Mesenteric fat pad (tissue), 1 donor: Measurements from ENCODE around the gene KRT40. TPM values are rescaled to one million over a fixed set of nuclear protein-coding genes. Genes with fewer than 3 reads are reported as not detected.

ENCODE experiments used
- DNase-seq: peaks from one replicate; pipeline ENCODE4 v3.0.0-alpha.2; 2020; ENCODE audit warnings: low spot score
- total RNA-seq: library from RNA; stranded (reverse); fragmentation: NEBNext Ultra II Directional; extraction: Animal tissue kit (Norgen Biotek cat#: 25700); gene quantifications from one replicate; pipeline ENCODE4 v1.2.1, GENCODE V29; 2021
- donor health status: DM: yes; HTN: yes; CAD: no.

KRT40 gene
- total RNA-seq, 1 donor from 2014 or later, result not detected

DNA sequence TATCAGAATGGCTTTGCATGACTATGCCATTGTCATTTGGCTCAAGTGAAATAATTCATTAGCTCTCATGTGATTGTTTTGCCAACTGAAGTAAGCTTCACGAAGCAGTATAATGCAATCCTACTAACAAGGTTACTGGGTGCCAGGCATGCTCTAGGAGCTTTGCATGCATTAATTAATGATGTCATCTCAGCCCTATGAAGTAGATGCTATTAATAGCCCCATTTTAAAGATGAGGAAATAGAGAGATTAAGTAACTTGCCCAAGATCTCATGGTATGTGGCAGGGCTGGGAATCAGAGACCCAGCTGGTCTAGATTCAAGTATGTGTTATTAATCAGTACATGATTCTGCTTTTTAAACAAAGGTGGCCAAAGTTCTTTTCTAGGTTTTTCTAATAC lies 31.5 kb downstream of the KRT40 start:
- no peak for DNase-seq

- DNase-seq, result no peak
Measured at GRCh38 chr17:40952154-40952553, 32.0 kb downstream of the KRT40 start.

DNA sequence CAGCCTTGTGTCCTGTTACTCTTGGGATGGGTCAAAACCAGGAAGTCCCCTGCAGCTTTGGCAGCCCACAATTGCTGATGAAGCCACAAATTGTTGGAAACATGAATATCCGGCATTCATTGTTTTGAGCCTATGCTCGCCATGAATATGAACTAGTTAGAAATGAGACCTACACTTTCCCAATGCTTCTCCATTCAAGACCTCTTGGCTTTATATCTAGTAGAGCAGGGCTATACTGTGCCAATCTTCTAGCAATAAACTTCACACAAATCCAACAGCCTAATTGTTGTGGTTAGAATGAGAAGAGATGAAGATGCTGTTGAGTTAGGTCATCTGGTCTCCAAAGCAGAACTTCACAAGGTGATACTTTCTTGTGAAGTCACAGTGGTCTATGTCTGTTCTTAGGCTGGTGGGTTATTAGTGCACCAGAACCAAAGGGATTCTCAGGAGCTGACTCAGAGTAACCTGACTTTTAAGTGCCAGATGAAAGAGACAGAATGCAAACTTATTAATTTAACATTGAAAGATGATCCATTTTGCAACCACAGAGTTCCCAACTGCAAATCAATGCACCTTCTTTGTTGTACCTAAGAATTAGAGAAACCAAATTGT lies 33.0 kb downstream of the KRT40 start:
- no peak for DNase-seq

DNA sequence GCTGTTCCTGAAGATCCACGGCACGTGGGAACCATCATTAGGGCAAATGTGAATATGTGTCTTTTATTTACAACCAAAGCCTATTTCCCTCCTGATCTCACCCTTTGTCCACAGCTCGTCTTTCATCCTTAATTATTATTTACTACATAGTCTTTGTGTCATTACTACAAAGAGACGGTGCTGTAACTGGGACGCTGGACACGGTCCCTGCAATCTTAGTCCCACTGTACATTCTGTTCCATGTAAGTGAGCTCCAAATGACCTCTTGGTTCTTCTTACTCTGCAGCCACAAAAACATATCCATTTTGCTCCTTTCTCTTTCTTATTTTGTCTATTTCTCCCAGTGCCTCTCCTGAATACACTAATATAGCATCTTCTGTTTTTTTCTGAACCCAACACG lies 34.0 kb downstream of the KRT40 start:
- no peak for DNase-seq

DNA sequence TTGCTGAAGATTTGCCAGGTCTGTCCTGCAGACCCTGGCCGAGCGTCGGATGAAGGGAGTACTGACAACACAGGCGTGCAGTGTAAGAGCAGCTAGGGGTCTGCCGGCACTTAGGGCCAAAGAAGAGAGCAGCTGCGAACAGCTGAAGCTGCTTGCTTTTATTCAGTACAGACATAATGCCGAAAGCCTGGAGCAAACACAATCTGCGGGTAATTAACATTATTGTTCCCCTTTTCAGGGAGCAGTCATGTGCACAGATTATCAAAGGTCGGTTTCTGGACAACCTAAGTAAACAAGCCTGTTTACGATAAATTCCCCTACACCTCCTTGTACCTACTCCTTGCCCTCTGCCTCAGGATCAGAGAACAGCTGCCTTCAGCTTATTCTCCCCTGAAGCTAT lies 34.7 kb downstream of the KRT40 start:
- no peak for DNase-seq

DNA sequence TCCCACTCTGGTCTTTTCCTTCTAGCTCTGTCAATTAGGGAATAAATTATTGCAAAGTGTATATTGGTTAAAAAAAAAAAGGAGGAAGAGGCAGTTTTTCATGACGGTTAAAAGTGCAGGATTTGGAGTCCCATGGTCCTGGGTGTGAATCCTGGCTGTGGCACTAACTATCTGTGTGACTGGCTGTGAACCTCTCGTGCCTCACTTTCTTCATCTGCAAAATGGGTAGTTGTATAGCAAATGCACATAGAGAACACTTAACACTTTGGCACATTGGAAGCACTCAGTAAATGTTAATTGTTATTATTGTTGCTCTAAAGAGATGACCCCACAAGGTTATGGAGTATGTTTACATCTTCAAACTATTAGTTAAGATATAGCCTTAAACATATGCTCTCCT lies 36.2 kb downstream of the KRT40 start:
- no peak for DNase-seq

- DNase-seq, result no peak
Measured at GRCh38 chr17:40945414-40945813, 38.7 kb downstream of the KRT40 start.

GRCh38 chr17:40944531-40944930 lies 39.6 kb downstream of the KRT40 start:
- no peak for DNase-seq

DNA sequence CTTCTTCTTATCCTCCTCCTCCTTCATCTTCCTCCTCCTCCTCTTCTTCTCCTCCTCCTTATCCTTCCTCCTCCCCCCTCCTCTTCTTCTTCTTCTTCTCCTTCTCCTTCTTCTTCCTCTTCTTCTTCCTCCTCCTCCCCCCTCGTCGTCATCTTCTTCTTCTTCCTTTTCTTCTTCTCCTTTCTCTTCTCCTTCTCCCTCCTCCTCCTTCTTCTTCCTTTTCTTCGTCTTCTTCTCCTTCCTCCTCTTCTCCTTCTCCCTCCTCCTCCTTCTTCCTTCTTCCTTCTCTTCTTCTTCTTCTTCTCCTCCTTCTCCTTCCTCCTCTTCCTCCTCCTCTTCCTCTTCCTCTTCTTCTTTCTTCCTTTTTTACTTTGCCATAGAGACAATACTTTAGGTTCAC lies 41.6 kb downstream of the KRT40 start:
- no peak for DNase-seq

DNA sequence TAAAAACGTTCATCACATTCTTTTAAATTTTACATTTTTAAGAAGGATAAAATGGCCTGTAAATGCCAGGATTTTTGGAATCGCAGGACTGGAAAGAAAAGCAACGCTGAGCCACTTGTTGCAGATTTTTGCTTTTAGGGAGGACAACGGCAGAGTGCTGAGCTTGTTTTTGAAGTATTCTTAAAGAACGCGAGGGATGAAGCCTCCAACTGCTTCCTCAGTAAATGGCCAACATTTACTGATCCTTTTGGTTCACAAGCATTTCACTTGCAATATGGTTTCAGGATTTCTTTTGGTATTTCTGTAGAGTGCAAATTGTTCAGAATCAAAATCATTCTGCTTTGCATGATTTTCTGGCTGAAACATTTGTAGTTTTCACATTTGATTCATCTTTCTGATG lies 43.9 kb downstream of the KRT40 start:
- no peak for DNase-seq

DNA sequence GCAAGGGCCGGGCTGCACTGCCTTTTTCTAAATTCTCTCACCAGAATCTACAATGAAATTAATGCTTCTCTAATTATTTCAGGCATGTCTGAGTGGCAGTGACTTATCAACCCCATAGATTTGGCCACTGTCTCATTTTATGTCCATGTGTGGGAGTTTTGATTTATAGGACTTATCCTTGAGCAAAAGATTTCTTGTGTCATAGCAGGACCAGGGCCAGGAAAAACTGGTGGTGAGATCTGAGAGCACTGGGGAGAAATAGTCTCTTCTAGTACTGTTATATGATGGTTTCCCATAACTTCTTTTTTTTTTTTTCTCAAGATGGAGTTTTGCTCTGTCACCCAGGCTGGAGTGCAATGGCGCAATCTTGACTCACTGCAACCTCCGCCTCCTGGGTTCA lies 45.1 kb downstream of the KRT40 start:
- DNase-seq, result no peak

GRCh38 chr17:40937384-40937819 lies 46.7 kb downstream of the KRT40 start, which contains the start of gene KRT23:
Gene KRT23 (minus strand): TSS chr17:40937646. CDS start chr17:40936603, 1,043 bp downstream.
- DNase-seq, result no peak

DNA sequence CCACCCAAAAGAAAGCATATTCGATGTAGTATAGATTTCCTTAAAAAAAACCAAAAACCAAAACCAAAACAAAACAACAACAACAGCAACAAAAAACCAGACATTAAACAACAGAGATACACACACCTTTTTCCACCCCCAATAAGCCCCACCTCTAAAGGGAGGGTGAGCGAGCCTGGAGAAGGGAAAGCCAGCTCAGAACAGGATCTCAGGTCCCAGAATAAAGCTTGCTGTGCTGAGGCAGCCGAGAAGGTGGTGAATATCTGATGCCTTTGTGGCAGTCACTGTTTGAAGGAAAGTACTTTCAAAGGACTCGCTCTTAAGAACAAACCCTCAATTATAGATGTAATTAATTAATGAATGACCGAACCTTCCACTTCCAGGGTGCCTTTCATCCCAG lies 47.1 kb downstream of the KRT40 start:
- DNase-seq, result no peak

DNA sequence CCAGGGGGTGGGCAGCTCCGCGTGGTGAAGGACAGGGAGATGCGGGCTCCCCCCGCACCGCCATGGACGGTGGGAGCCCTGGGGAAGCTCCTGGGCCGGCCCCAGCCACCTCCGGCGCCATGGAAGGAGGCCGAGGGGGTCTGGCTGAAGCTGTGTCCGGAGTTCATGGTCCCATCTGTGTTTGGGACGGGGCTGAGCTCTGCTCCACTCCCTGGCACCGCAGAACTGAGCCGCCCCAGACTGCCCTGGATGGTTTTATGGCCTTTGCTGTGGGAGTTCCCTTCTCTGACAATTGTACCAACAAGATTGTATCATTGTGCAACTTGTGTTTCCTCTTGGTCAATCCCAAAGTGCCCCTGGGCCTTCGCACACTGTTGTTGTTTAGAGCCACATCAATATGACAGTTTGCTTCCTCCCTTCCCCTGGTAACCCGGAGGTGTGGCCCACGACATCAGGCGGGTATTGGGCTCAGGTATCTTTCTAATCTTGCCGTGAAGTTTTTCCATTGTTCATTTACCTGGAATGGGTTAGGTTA lies 47.6 kb downstream of the KRT40 start:
- no peak for DNase-seq

DNA sequence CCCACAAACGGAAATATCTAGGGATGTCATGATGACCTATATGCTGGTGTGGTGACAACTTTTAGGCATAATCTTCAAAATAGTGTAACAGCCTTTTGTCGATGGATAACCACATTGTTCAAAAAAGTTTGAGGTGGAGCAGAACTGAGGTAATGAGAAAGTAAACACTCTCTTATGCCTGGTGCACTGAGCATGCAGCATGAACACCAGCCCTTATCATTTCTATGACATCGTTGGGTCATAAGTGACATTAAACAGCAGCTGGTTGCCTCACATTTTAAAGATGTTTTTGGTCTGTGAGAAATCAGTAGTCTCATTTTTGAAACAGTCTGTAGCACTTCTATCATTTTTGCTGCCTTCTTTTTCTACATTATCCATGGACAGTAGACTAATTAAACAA lies 48.5 kb downstream of the KRT40 start:
- no peak for DNase-seq

DNA sequence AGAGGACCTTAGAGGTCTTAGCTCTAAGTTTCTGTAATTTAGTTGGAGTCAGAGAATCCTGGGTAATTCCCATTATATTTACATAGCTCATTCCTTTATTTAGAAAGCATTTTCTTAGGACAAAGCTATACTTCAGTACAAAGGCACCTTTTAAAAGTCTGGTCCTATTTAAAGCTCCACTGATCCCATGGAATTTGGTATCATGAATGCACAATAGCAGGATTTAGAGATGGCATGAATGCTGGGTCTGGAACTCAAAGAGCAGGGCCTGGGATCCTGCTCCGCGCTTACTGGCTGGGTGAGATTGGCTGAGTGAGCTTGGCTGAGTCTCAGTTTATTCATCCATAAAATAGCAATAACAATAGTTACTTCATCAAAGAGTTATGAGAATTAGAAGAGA lies 51.5 kb downstream of the KRT40 start:
- no peak for DNase-seq

- no peak for DNase-seq
Measured at GRCh38 chr17:40931311-40931710, 52.8 kb downstream of the KRT40 start.

Other genes starting within 250 kb of the KRT40 start
- gene KRT25, start 229.0 kb downstream of the KRT40 start, total RNA-seq, result not detected
- not detected for gene KRT26, start 212.1 kb downstream of the KRT40 start, total RNA-seq
- gene KRT27, start 201.8 kb downstream of the KRT40 start, total RNA-seq, result not detected
- gene KRT28, start 184.4 kb downstream of the KRT40 start, total RNA-seq, result not detected
- 38.6 TPM for gene KRT10, start 161.7 kb downstream of the KRT40 start, total RNA-seq
- gene KRT12, start 117.1 kb downstream of the KRT40 start, total RNA-seq, result not detected
- 1.2 TPM for gene KRT20, start 99.1 kb downstream of the KRT40 start, total RNA-seq
- gene KRT23, start 46.7 kb downstream of the KRT40 start, total RNA-seq, result 0.80 TPM
- gene KRT39, start 17.4 kb downstream of the KRT40 start, total RNA-seq, result not detected
- gene KRTAP3-3, start 9.8 kb upstream of the KRT40 start, total RNA-seq, result not detected
- gene KRTAP3-2, start 15.6 kb upstream of the KRT40 start, total RNA-seq, result not detected
- not detected for gene KRTAP3-1, start 24.8 kb upstream of the KRT40 start, total RNA-seq
- gene KRTAP1-5, start 42.9 kb upstream of the KRT40 start, total RNA-seq, result not detected
- gene KRTAP1-4, start 45.9 kb upstream of the KRT40 start, total RNA-seq, result not detected
- not detected for gene KRTAP1-3, start 50.5 kb upstream of the KRT40 start, total RNA-seq
- gene KRTAP1-1, start 57.1 kb upstream of the KRT40 start, total RNA-seq, result not detected
- gene KRTAP2-1, start 63.0 kb upstream of the KRT40 start, total RNA-seq, result not detected
- not detected for gene KRTAP2-2, start 70.9 kb upstream of the KRT40 start, total RNA-seq
- gene KRTAP2-3, start 75.8 kb upstream of the KRT40 start, total RNA-seq, result not detected
- not detected for gene KRTAP2-4, start 81.6 kb upstream of the KRT40 start, total RNA-seq
- not detected for gene KRTAP4-7, start 99.8 kb upstream of the KRT40 start, total RNA-seq
- gene KRTAP4-8, start 113.8 kb upstream of the KRT40 start, total RNA-seq, result not detected
- not detected for gene KRTAP4-16, start 117.9 kb upstream of the KRT40 start, total RNA-seq
- not detected for gene KRTAP4-9, start 121.1 kb upstream of the KRT40 start, total RNA-seq
- gene KRTAP4-11, start 134.0 kb upstream of the KRT40 start, total RNA-seq, result not detected
- not detected for gene KRTAP4-12, start 139.9 kb upstream of the KRT40 start, total RNA-seq
- not detected for gene KRTAP4-6, start 156.2 kb upstream of the KRT40 start, total RNA-seq
- not detected for gene KRTAP4-5, start 165.5 kb upstream of the KRT40 start, total RNA-seq
- not detected for gene KRTAP4-4, start 176.4 kb upstream of the KRT40 start, total RNA-seq
- not detected for gene KRTAP4-3, start 183.9 kb upstream of the KRT40 start, total RNA-seq
- gene KRTAP4-2, start 193.9 kb upstream of the KRT40 start, total RNA-seq, result not detected
- not detected for gene KRTAP4-1, start 200.6 kb upstream of the KRT40 start, total RNA-seq
- gene KRTAP9-1, start 205.6 kb upstream of the KRT40 start, total RNA-seq, result not detected
- gene KRTAP9-2, start 242.3 kb upstream of the KRT40 start, total RNA-seq, result not detected
- not detected for gene KRTAP9-3, start 248.1 kb upstream of the KRT40 start, total RNA-seq